Suprapubic skin (tissue), 3 donors: Measurements from ENCODE around the gene ZSCAN22.

Experiments
- POLR2A ChIP-seq, 2 donors: fragments of 450-650 bp; IDR thresholded peaks; one replicate each; pipeline ENCODE4 v1.6.1; 2017; ENCODE audit warnings: antibody characterized with exemption in 2 of 2, mild to moderate bottlenecking in 2 of 2, moderate library complexity in 2 of 2
- TF ChIP-seq, protein P1 (sequence below), 2 donors: fragments of 200-600 bp in 1 of 2; fragments of 450-650 bp in 1 of 2; sonication (generic) in 1 of 2; IDR thresholded peaks; one replicate each; pipeline ENCODE4 v1.5.1; 2016 to 2019; ENCODE audit warnings: antibody characterized with exemption in 2 of 2, mild to moderate bottlenecking in 1 of 2, moderate library complexity in 1 of 2

DNA sequence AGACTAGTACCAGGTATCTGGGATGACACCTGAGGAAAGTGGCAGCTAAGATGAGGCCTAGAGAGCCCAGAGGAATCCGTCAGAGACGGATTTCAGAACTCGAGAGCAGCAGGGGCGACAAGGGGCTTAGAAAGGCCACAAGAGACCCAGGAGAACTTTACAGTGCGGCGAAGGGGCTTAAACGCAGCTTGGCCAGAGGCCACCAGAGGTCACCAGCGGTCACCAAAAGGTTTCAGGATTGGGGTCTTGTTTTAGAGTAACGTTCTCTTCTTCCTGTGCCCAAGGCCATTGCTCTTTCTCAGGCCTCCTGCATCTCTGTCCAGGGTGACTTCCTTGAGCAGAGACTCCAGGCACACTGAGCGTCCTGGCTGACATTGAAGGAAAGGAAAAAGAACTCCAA, 2.2 kb downstream of the ZSCAN22 start:
- TF ChIP-seq POLR2A (IDR thresholded peaks at IDR 0.05) = no peak
- TF ChIP-seq, protein P1, sequence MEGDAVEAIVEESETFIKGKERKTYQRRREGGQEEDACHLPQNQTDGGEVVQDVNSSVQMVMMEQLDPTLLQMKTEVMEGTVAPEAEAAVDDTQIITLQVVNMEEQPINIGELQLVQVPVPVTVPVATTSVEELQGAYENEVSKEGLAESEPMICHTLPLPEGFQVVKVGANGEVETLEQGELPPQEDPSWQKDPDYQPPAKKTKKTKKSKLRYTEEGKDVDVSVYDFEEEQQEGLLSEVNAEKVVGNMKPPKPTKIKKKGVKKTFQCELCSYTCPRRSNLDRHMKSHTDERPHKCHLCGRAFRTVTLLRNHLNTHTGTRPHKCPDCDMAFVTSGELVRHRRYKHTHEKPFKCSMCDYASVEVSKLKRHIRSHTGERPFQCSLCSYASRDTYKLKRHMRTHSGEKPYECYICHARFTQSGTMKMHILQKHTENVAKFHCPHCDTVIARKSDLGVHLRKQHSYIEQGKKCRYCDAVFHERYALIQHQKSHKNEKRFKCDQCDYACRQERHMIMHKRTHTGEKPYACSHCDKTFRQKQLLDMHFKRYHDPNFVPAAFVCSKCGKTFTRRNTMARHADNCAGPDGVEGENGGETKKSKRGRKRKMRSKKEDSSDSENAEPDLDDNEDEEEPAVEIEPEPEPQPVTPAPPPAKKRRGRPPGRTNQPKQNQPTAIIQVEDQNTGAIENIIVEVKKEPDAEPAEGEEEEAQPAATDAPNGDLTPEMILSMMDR (IDR thresholded peaks at IDR 0.05) = no peak
